Neural crest cell (in vitro differentiated cells): ENCODE data around the gene NFIC. TPM values are rescaled to one million over a fixed set of nuclear protein-coding genes. Genes with fewer than 3 reads are reported as not detected.
"Not testable (repeated sequence)": the region's sequence is repeated elsewhere in the genome, so short reads cannot be mapped to it uniquely, and the experiment has no call there.

ENCODE experiments used
- DNase-seq: peaks from one replicate; pipeline ENCODE4 v3.0.0; 2021; ENCODE audit warnings: low read depth, mixed read lengths, low spot score
- H3K27ac Mint-ChIP-seq: one replicate; pipeline ENCODE4 v1.8.0; 2021; ENCODE audit warnings: mild to moderate bottlenecking, mixed read lengths; ENCODE audit not compliant: unreplicated experiment
- H3K27me3 Mint-ChIP-seq: 2 replicates; pipeline ENCODE4 v1.8.0; 2021; ENCODE audit warnings: low read depth, mild to moderate bottlenecking, mixed read lengths
- H3K36me3 Mint-ChIP-seq: 2 replicates; pipeline ENCODE4 v1.8.0; 2021; ENCODE audit warnings: low read depth, mild to moderate bottlenecking, mixed read lengths
- H3K4me1 Mint-ChIP-seq: 2 replicates; pipeline ENCODE4 v1.8.0; 2021; ENCODE audit warnings: mixed read lengths
- H3K4me3 Mint-ChIP-seq: one replicate; pipeline ENCODE4 v1.8.0; 2021; ENCODE audit warnings: mild to moderate bottlenecking, mixed read lengths
- H3K9me3 Mint-ChIP-seq: 2 replicates; pipeline ENCODE4 v1.8.0; 2021; ENCODE audit warnings: mixed read lengths
- CTCF ChIP-seq: fragments of 200-600 bp; sonication (generic); conservative IDR thresholded peaks from 2 replicates; pipeline ENCODE4 v1.5.0; 2021; ENCODE audit warnings: antibody characterized with exemption, mild to moderate bottlenecking
- total RNA-seq: library from RNA; stranded (reverse); gene quantifications from 2 replicates; pipeline ENCODE4 v1.2.1, GENCODE V29; 2021

NFIC gene
- total RNA-seq, 1 donor from 2014 or later: 4.1 TPM

- no peak for DNase-seq
- Mint-ChIP-seq H3K27ac (no peak overlapping the region), H3K9me3 (no peaks in the 10 kb centered on the region), H3K27me3 (peaks cover 37% of the 10 kb centered on the region), H3K36me3 (no peaks in the 10 kb centered on the region), H3K4me1 (no peaks in the 10 kb centered on the region), H3K4me3 (no peak overlapping the region)
- no peak for TF ChIP-seq CTCF
Observed at GRCh38 chr19:3342246-3342645, 24.1 kb upstream of the NFIC start.

- H3K4me1 Mint-ChIP-seq, DNase-seq, H3K4me3 Mint-ChIP-seq, H3K9me3 Mint-ChIP-seq, H3K36me3 Mint-ChIP-seq, H3K27ac Mint-ChIP-seq: not testable (repeated sequence)
- peaks cover 38% of the 10 kb centered on the region for H3K27me3 Mint-ChIP-seq
Observed at GRCh38 chr19:3342962-3343361, 23.4 kb upstream of the NFIC start.

- Mint-ChIP-seq H3K4me3 (no peak overlapping the region), H3K4me1 (no peaks in the 10 kb centered on the region), H3K36me3 (no peaks in the 10 kb centered on the region), H3K27ac (no peak overlapping the region), H3K9me3 (no peaks in the 10 kb centered on the region), H3K27me3 (peaks cover 46% of the 10 kb centered on the region)
- no peak for DNase-seq
- TF ChIP-seq CTCF: no peak
Observed at GRCh38 chr19:3343619-3344502, 22.5 kb upstream of the NFIC start.

- peaks cover 42% of the 10 kb centered on the region for H3K27me3 Mint-ChIP-seq
- no peak for DNase-seq
Observed at GRCh38 chr19:3344608-3345598, 21.5 kb upstream of the NFIC start.

GRCh38 chr19:3345850-3346460 lies 20.4 kb upstream of the NFIC start:
- Mint-ChIP-seq H3K4me1 (no peaks in the 10 kb centered on the region), H3K9me3 (no peaks in the 10 kb centered on the region), H3K27me3 (peaks cover 45% of the 10 kb centered on the region), H3K36me3 (no peaks in the 10 kb centered on the region), H3K4me3 (no peak overlapping the region), H3K27ac (no peak overlapping the region)
- no peak for DNase-seq
- TF ChIP-seq CTCF: no peak

More at GRCh38 chr19:3344608-3345598, 21.5 kb upstream of the NFIC start:
- Mint-ChIP-seq H3K9me3 (no peaks in the 10 kb centered on the region), H3K4me3 (no peak overlapping the region), H3K27ac (no peak overlapping the region), H3K4me1 (no peaks in the 10 kb centered on the region), H3K36me3 (no peaks in the 10 kb centered on the region)
- no peak for TF ChIP-seq CTCF
